HG02610 (cell line): ENCODE results near the gene MKKS.

ENCODE experiments used
- ATAC-seq: cut with Tn5 transposase; IDR thresholded peaks from one replicate; pipeline ENCODE4 v1.9.1; 2021; ENCODE audit warnings: mild to moderate bottlenecking, moderate library complexity; ENCODE audit not compliant: unreplicated experiment

MKKS gene

GRCh38 chr20:10453241-10453640 is 19.2 kb upstream of the MKKS start:
- ATAC-seq, result peak; percentile 90

- ATAC-seq, result no peak
These were observed 15.2 kb upstream of the MKKS start for GRCh38 chr20:10449270-10449669.

DNA sequence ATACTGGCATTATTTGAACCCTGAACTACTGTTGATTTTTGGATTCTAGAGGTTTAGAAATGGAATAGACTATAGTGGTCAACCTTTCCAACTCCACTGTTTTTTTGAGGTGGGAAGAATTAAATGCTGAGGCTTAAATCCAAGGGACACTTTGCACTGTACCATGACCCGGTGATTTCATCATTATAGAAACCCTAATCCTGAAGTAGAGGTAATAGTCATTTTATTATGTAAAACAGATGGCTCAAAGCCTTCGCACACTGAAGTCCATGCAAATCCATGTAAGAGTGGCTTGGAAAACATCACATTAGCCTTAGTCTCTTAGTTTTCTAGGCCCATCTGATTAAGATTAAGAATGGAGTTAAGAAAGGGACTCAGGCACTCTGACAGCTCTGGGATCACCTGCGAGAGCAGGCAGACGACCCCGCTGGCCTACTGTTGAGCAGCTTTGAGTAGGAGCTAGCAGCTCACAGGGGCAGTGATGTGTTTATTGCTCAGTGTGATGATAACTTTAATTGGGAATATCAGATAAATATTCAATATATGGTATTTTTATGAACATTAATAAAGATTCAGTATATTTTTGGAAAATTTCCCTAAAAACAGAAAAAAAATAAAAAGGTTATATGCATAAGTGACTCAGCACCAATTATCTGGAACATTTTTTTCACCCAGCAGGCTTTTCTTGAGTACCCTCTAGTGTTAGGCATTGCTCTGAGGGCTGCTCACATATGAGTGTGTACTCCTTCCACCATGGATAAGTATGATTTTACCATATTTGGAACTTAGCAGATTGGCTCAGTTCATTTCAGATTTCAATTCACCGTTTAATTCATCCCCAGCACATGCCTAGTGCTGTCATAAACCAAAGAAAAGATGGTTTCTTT is 14.5 kb upstream of the MKKS start:
- ATAC-seq, result no peak

DNA sequence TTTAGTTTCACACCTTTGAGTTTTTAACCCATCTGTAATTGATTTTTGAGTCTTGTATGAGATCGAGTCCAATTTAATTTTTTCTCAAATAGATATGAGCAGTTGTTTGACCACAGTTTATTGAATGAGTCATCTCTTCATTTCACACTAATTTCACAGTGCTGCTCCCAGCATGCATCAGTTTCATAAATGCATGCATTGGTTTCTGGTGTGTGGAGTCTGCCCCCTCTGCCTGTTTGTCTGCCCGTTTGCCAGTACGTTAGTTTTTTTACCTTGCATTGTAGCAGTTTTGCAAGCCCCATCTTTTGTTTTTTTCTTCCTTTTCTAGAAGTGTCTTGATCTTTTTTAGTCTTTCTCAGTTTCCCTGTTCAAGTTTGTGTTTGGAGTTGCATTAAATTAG is 13.0 kb upstream of the MKKS start:
- peak; percentile 96 for ATAC-seq

DNA sequence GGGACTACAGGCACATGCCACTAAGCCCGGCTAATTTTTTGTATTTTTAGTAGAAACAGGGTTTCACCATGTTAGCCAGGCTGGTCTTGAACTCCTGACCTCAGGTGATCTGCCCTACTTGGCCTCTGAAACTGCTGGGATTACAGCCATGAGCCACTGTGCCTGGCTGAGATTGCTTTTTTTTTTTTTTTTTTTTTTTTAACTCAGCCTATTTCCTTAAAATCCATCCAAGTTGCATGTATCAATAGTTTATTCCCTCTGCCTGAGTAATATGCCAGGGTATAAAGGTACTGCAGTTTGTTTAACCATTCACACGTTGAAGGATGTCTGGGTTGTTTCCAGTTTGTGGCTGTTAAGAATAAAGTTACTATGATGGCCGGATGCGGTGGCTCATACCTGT is 11.7 kb upstream of the MKKS start:
- ATAC-seq, result no peak

DNA sequence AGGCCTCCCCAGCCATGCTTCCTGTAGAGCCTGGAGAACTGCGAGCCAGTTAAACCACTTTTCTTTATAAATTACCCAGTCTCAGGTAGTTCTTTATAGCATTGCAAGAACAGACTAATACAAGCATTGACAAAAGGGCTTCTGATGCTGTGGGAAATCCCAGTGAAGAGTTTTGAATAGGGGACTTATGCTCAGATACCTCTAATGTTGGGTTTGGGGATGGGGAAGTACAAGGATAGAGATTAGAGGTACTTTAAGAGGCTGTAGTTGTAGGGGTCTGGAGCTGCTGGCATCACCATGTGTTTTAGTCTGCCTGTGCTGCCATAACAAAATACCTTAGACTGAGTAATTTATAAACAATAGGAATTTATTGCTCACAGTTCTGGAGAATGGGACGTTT is 9.9 kb upstream of the MKKS start:
- no peak for ATAC-seq

- ATAC-seq, result no peak
These were observed 4.2 kb upstream of the MKKS start for GRCh38 chr20:10438217-10438616.

DNA sequence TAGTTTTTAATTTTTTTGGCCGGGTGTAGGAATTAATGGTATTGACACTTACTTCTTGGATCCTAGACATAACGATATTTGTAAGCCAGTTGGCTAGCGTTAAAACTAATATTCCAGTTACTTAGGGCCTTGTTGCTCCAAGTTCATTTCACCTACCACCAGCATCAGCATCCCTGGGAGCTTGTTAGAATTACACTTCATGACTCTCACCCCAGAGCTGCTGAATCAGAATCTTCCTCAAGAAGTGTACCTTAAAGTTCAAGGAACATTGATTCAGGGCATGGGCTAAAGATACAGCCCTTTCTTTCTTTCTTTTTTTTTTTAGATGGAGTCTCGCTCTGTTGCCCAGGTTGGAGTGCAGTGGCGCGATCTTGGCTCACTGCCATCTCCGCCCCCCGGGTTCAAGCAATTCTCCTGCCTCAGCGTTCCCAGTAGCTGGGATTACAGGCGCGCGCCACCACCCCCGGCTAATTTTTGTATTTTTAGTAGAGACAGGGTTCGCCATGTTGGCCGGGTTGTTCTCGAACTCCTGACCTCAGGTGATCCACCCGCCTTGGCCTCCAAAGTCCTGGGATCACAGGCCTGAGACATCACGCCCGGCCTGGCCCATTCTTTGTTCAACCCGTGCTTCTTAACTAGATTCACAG is 2.2 kb upstream of the MKKS start:
- no peak for ATAC-seq

- ATAC-seq, result peak; percentile 56
These were observed 1.1 kb upstream of the MKKS start, which contains the start of gene SLX4IP for GRCh38 chr20:10434832-10435812. TSS of gene SLX4IP (plus strand) at chr20:10435305. CDS start at chr20:10458205, 22,900 bp downstream.

GRCh38 chr20:10434467-10434831 is 427 bp upstream of the MKKS start:
- peak; percentile 40 for ATAC-seq

- no peak for ATAC-seq
These were observed 904 bp downstream of the MKKS start for GRCh38 chr20:10433014-10433622.

DNA sequence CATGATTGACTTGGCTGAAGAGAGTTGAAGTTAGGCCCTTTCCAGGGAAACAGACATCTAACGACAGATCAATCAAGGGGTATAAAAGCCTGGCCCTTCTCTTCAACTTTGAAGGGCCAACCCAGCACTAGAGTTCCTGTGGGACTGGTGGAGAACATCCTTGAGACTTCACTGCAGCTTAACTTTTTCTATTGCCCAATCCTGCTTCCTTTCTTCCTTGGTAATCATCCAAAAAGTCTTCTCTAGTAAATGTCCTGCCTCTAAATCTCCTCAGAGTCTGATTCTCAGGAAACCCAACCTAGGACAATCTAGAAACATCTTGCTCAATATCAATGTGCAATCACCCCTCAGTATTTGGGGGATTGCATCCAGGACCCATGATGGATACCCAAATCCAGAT is 1.9 kb downstream of the MKKS start:
- no peak for ATAC-seq

GRCh38 chr20:10430704-10431103 is 3.3 kb downstream of the MKKS start:
- no peak for ATAC-seq

DNA sequence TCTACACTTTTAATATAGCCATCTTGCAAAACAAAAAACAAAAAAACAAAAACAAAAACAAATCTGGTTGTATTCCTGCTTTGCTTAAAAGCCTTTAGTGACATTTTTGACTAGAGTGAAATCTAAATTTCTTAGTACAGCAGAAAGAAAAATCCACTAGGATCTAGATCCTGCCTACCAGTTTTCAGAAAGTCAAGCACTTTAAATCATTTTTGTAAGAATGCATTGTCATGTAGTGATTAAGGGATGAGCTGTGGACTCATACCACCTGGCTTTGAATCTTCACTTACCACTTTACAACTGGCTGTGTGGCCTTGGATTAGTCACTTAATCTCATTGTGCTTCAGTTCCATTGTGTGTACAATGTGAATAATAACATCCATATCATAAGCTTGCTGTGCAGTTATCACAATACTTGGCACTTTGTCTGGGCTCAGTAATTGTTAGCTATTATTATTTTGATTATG is 4.0 kb downstream of the MKKS start:
- no peak for ATAC-seq

GRCh38 chr20:10429443-10429981 is 4.5 kb downstream of the MKKS start:
- ATAC-seq, result no peak

DNA sequence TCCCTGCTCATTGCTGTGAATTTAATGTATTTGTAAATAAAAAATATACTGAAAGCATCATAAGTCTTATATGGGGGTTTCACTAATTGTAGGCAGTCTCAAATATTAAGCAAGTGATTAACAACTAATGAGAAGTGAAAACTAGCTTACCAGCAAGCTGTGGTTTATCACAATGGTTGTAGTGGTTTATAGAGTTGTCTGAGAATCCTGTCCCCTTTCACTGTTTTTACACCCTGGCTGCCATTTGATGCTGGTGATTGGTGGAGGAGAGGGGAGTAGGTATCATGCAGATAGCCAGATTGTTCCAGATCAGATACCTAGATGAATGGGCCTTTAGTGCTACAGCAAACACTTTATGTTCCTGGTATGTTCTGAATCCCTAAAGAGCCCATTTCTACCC is 6.0 kb downstream of the MKKS start:
- ATAC-seq, result no peak

GRCh38 chr20:10427060-10427692 is 6.8 kb downstream of the MKKS start:
- no peak for ATAC-seq

- ATAC-seq, result no peak
These were observed 10.3 kb downstream of the MKKS start for GRCh38 chr20:10423735-10424134.

DNA sequence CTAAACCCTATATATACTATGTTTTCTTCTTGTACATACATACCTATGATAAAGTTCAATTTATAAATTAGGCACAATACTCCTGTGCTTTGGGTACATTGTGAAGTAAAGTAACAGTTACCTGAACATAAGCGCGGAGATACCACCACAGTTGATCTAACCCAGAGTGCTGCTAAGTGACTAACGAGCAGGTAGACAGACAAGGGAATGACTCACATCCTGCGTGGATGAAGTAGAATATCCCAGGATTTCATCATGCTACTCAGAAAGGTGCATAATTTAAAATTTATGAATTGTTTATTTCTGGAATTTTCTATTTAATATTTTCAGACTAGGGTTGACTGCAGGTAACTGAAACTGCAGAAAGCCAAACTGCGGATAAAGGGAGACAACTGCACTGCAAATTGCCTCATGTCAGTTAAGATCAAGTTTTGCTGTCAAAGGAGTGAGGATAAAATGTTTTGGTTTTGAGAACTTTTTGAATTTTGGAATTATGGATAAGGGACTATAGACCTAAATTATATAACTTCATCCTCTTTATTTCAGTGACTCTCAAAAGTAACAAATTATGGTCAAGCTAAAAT is 14.4 kb downstream of the MKKS start:
- no peak for ATAC-seq
